NK-92 treated with Interleukin-12 subunit alpha and Interleukin-12 subunit beta, amount 100 ng/mL, for 24 hours (cell line): ENCODE measurements around the gene KCNIP1.

Experiments used
- DNase-seq: peaks from one replicate; lab custom pipeline; 2025; lab: John Stamatoyannopoulos, UW

KCNIP1 gene

GRCh38 chr5:170483701-170484458 is 19.9 kb upstream of the KCNIP1 start:
- no peak for DNase-seq

GRCh38 chr5:170484459-170484831 is 19.4 kb upstream of the KCNIP1 start:
- no peak for DNase-seq

- no peak for DNase-seq
These were observed 18.8 kb upstream of the KCNIP1 start for GRCh38 chr5:170484847-170485615.

- DNase-seq = no peak
These were observed 18.3 kb upstream of the KCNIP1 start for GRCh38 chr5:170485616-170485911.

GRCh38 chr5:170486371-170486770 is 17.4 kb upstream of the KCNIP1 start:
- no peak for DNase-seq

- DNase-seq = no peak
These were observed 15.2 kb upstream of the KCNIP1 start for GRCh38 chr5:170488570-170488969.

- no peak for DNase-seq
These were observed 14.6 kb upstream of the KCNIP1 start for GRCh38 chr5:170489199-170489598.

- no peak for DNase-seq
These were observed 13.4 kb upstream of the KCNIP1 start for GRCh38 chr5:170490381-170490780.

- no peak for DNase-seq
These were observed 12.3 kb upstream of the KCNIP1 start for GRCh38 chr5:170491479-170491878.

- DNase-seq = no peak
These were observed 10.6 kb upstream of the KCNIP1 start for GRCh38 chr5:170493028-170493820.

- no peak for DNase-seq
These were observed 9.8 kb upstream of the KCNIP1 start for GRCh38 chr5:170494041-170494440.

GRCh38 chr5:170495825-170496661 is 7.8 kb upstream of the KCNIP1 start:
- DNase-seq = no peak

GRCh38 chr5:170496662-170497028 is 7.2 kb upstream of the KCNIP1 start:
- no peak for DNase-seq

GRCh38 chr5:170497311-170498038 is 6.3 kb upstream of the KCNIP1 start:
- no peak for DNase-seq

- no peak for DNase-seq
These were observed 4.9 kb upstream of the KCNIP1 start for GRCh38 chr5:170498811-170499351.

GRCh38 chr5:170499621-170500020 is 4.2 kb upstream of the KCNIP1 start:
- no peak for DNase-seq

GRCh38 chr5:170501361-170501760 is 2.5 kb upstream of the KCNIP1 start:
- DNase-seq = no peak

- no peak for DNase-seq
These were observed 1.9 kb upstream of the KCNIP1 start for GRCh38 chr5:170501931-170502330.

- DNase-seq = no peak
These were observed 921 bp downstream of the KCNIP1 start for GRCh38 chr5:170504616-170505266.

- DNase-seq = no peak
These were observed 4.2 kb downstream of the KCNIP1 start for GRCh38 chr5:170508036-170508435.
